Panc1 (cell line): ENCODE results near the gene ZDHHC14. TPM values are rescaled to one million over a fixed set of nuclear protein-coding genes. Genes with fewer than 3 reads are reported as not detected.

Experiments used
- ATAC-seq: fragments of 200-7000 bp; cut with Tn5 transposase; 2 replicates; pipeline ENCODE4 v1.9.1; 2020; ENCODE audit warnings: mild to moderate bottlenecking, moderate library complexity
- BruUV-seq: library from RNA; stranded (reverse); fragments of 400-500 nt; replicated peaks from 2 replicates; lab custom pipeline; 2021; lab: Mats Ljungman, UMichigan
- CTCF ChIA-PET: fragments of 300-600 bp; sonication (Branson Sonifier 250); formaldehyde crosslinking; loops from one replicate; lab custom pipeline; 2022; ENCODE audit warnings: antibody characterized with exemption; lab: Charles Lee
- POLR2A ChIA-PET: fragments of 300-600 bp; sonication (Branson Sonifier 250); formaldehyde crosslinking; loops from one replicate; lab custom pipeline; 2022; ENCODE audit warnings: antibody characterized with exemption; lab: Charles Lee
- DNase-seq: peaks from one replicate; pipeline ENCODE4 v3.0.0-alpha.2; 2010; ENCODE audit warnings: low read depth, low spot score
- H3K27ac ChIP-seq: 2 replicates; pipeline ENCODE4 v1.5.1; 2011; ENCODE audit warnings: mild to moderate bottlenecking, low read length, inconsistent platforms
- H3K27me3 ChIP-seq: fragments of 200-500 bp; sonication (Bioruptor generic); 2 replicates; pipeline ENCODE4 v1.6.0; 2014; ENCODE audit warnings: low read length, inconsistent platforms; ENCODE audit not compliant: control insufficient read depth, insufficient read depth
- H3K36me3 ChIP-seq: fragments of 200-500 bp; sonication (Bioruptor generic); 2 replicates; pipeline ENCODE4 v1.5.1; 2014; ENCODE audit warnings: inconsistent platforms, mild to moderate bottlenecking, low read length, moderate library complexity; ENCODE audit not compliant: control insufficient read depth, insufficient read depth
- H3K4me1 ChIP-seq: 2 replicates; pipeline ENCODE4 v1.5.1; 2011; ENCODE audit warnings: inconsistent platforms, mild to moderate bottlenecking, low read length, moderate library complexity; ENCODE audit not compliant: control insufficient read depth, insufficient read depth
- H3K4me3 ChIP-seq, 2 experiments: 2 replicates each; pipeline ENCODE4 v1.5.1; 2011 to 2012; ENCODE audit warnings: low read depth in 2 of 2, low read length in 2 of 2, mild to moderate bottlenecking in 2 of 2, inconsistent platforms in 1 of 2, moderate library complexity in 1 of 2
- H3K9me3 ChIP-seq: fragments of 200-500 bp; sonication (Bioruptor generic); 2 replicates; pipeline ENCODE4 v1.5.1; 2014; ENCODE audit warnings: low read depth, mild to moderate bottlenecking, inconsistent platforms, low read length, moderate library complexity; ENCODE audit not compliant: control insufficient read depth, insufficient read depth
- CTCF ChIP-seq: fragments of 450-650 bp; IDR thresholded peaks from 2 replicates; pipeline ENCODE4 v1.5.1; 2017; ENCODE audit warnings: mild to moderate bottlenecking
- POLR2AphosphoS5 ChIP-seq: IDR thresholded peaks from 2 replicates; pipeline ENCODE4 v1.6.1; 2012; ENCODE audit warnings: mild to moderate bottlenecking, low read depth, low read length, moderate library complexity
- SIN3A ChIP-seq: IDR thresholded peaks from 2 replicates; pipeline ENCODE4 v1.6.1; 2012; ENCODE audit warnings: low read depth, mild to moderate bottlenecking, low read length, moderate library complexity, borderline replicate concordance; ENCODE audit not compliant: insufficient read depth
- TCF7L2 ChIP-seq: IDR thresholded peaks from 2 replicates; pipeline ENCODE4 v1.6.1; 2011; ENCODE audit warnings: mild to moderate bottlenecking, low read depth, low read length, inconsistent platforms
- in situ Hi-C: cut with HindIII; loops from 2 replicates; pipeline ENCODE4 v1.10.0; 2016; ENCODE audit warnings: low sequenced_read_pairs, low pct_unique_long_range_greater_than_20kb
- intact Hi-C: fragments of 100-400 bp; cut with micrococcal nuclease; formaldehyde crosslinking; loops from one replicate; pipeline ENCODE4 v1.10.0; 2022; ENCODE audit not compliant: unreplicated experiment
- total RNA-seq: library from RNA; stranded (reverse); gene quantifications from one replicate; pipeline ENCODE4 v1.2.1, GENCODE V29; 2021; ENCODE audit not compliant: unreplicated experiment
- TF ChIP-seq, protein P1 (sequence below), 2 experiments: IDR thresholded peaks; 2 replicates each; pipeline ENCODE4 v1.6.1; 2011 to 2012; ENCODE audit warnings: low read depth in 2 of 2, control low read depth in 1 of 2, low read length in 1 of 2, mild to moderate bottlenecking in 1 of 2, moderate library complexity in 1 of 2; ENCODE audit not compliant: insufficient read depth in 1 of 2

The ZDHHC14 gene
- total RNA-seq, 1 experiment from 2014 or later = 19.9 TPM

- DNase-seq = no peak
- Histone ChIP-seq H3K4me3 (no peak overlapping the region), H3K27me3 (no peaks in the 10 kb centered on the region), H3K27ac (no peak overlapping the region), H3K9me3 (no peaks in the 10 kb centered on the region), H3K4me1 (peaks cover 5% of the 10 kb centered on the region; the same call in 1 of the 2 replicates), H3K36me3 (no peaks in the 10 kb centered on the region)
- ATAC-seq = no peak
- in situ Hi-C loops = no loop called here
- intact Hi-C loops = no loop called here
- no peak for TF ChIP-seq SIN3A
- POLR2A ChIA-PET = no interaction called here
- BruUV-seq = no TSS peak
- CTCF ChIA-PET = no interaction called here
Measured at GRCh38 chr6:157525918-157526425, 145.0 kb downstream of the ZDHHC14 start.

GRCh38 chr6:157527471-157527907 is 146.5 kb downstream of the ZDHHC14 start:
- no peak for ATAC-seq
- TF ChIP-seq TCF7L2 = no peak
- TF ChIP-seq, protein P1, sequence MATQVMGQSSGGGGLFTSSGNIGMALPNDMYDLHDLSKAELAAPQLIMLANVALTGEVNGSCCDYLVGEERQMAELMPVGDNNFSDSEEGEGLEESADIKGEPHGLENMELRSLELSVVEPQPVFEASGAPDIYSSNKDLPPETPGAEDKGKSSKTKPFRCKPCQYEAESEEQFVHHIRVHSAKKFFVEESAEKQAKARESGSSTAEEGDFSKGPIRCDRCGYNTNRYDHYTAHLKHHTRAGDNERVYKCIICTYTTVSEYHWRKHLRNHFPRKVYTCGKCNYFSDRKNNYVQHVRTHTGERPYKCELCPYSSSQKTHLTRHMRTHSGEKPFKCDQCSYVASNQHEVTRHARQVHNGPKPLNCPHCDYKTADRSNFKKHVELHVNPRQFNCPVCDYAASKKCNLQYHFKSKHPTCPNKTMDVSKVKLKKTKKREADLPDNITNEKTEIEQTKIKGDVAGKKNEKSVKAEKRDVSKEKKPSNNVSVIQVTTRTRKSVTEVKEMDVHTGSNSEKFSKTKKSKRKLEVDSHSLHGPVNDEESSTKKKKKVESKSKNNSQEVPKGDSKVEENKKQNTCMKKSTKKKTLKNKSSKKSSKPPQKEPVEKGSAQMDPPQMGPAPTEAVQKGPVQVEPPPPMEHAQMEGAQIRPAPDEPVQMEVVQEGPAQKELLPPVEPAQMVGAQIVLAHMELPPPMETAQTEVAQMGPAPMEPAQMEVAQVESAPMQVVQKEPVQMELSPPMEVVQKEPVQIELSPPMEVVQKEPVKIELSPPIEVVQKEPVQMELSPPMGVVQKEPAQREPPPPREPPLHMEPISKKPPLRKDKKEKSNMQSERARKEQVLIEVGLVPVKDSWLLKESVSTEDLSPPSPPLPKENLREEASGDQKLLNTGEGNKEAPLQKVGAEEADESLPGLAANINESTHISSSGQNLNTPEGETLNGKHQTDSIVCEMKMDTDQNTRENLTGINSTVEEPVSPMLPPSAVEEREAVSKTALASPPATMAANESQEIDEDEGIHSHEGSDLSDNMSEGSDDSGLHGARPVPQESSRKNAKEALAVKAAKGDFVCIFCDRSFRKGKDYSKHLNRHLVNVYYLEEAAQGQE (IDR thresholded peaks at IDR 0.05; ENCODE audit: insufficient read depth in 1 of 2, low read depth in 2 of 2, low read length in 1 of 2) = no peak
- no peak for TF ChIP-seq SIN3A
- TF ChIP-seq CTCF = no peak
- TF ChIP-seq POLR2AphosphoS5 = no peak
- Histone ChIP-seq H3K9me3 (no peaks in the 10 kb centered on the region), H3K36me3 (no peaks in the 10 kb centered on the region), H3K4me3 (no peak overlapping the region), H3K4me1 (peaks cover 12% of the 10 kb centered on the region), H3K27ac (no peak overlapping the region), H3K27me3 (no peaks in the 10 kb centered on the region)
- no peak for DNase-seq
- intact Hi-C loops (no loop called here), in situ Hi-C loops (no loop called here)
- ChIA-PET CTCF (no interaction called here), POLR2A (no interaction called here)
- no TSS peak for BruUV-seq

DNA sequence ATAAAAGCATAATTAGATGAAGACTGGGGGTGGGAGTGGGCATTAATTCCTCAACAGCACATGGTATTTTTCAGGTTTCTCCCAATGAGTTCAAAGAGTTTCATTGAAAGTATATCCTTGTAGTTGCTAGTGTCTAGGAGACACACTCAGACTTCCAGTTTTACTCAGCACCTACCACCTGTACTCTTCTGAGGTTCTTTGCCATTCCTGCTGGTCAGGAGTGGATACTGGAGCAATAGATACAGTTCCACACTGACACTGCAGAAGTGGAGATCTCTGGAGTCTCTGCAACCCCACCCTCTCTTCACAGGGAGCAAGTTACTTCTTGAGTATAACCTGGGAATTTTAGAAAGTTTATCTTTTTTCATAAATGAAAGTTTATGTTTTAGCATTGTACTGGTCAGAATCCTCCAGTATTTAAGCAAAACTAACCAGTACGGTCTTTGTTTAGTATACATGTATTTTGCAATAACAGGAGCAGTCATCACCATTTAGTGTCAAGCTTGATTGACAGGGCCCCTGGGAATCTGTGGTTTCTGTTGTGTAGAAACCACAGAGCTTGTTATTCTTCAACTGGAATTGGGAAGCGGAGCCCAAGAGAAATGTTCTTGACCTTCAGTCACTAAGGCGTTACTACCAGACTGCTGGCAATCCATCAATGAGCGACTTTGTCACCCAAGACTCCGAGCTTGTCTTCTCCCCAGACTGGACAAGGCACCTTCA is 148.1 kb downstream of the ZDHHC14 start:
- Histone ChIP-seq H3K27ac (no peak overlapping the region), H3K4me3 (no peak overlapping the region), H3K27me3 (no peaks in the 10 kb centered on the region), H3K9me3 (no peaks in the 10 kb centered on the region), H3K4me1 (peaks cover 19% of the 10 kb centered on the region), H3K36me3 (no peaks in the 10 kb centered on the region)
- ATAC-seq (no peak), DNase-seq (no peak)
- in situ Hi-C loops = no loop called here
- BruUV-seq = no TSS peak
- ChIA-PET POLR2A (no interaction called here), CTCF (no interaction called here)
- intact Hi-C loops = no loop called here
- no peak for TF ChIP-seq SIN3A
- no peak for TF ChIP-seq TCF7L2
- no peak for TF ChIP-seq CTCF
- TF ChIP-seq, protein P1 (IDR thresholded peaks at IDR 0.05; ENCODE audit: insufficient read depth in 1 of 2, low read depth in 2 of 2, low read length in 1 of 2) = no peak
- TF ChIP-seq POLR2AphosphoS5 = no peak
